Measurements from ENCODE around the gene TMEM134.

TMEM134 gene

DNA sequence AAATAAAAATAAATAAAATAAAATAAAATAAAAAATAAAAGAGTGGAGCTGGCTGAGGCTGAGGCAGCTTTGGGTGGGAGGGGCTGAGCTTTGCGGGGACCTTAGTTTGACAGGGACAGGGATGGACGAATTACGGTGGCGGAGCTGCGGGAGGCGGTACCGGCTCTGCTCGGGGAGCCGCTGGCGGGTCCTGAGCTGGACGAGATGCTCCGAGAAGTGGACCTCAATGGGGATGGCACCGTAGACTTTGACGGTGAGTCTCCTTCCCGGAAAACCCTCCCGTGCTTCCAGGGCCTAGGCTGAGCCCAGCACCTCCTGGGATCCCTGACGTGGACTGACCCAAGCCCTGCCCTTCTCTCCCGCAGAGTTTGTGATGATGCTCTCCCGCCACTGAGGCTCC is 10.8 kb downstream of the TMEM134 start:
- TF ChIP-seq, protein P1, sequence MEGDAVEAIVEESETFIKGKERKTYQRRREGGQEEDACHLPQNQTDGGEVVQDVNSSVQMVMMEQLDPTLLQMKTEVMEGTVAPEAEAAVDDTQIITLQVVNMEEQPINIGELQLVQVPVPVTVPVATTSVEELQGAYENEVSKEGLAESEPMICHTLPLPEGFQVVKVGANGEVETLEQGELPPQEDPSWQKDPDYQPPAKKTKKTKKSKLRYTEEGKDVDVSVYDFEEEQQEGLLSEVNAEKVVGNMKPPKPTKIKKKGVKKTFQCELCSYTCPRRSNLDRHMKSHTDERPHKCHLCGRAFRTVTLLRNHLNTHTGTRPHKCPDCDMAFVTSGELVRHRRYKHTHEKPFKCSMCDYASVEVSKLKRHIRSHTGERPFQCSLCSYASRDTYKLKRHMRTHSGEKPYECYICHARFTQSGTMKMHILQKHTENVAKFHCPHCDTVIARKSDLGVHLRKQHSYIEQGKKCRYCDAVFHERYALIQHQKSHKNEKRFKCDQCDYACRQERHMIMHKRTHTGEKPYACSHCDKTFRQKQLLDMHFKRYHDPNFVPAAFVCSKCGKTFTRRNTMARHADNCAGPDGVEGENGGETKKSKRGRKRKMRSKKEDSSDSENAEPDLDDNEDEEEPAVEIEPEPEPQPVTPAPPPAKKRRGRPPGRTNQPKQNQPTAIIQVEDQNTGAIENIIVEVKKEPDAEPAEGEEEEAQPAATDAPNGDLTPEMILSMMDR (IDR thresholded peaks at IDR 0.05) = no peak

DNA sequence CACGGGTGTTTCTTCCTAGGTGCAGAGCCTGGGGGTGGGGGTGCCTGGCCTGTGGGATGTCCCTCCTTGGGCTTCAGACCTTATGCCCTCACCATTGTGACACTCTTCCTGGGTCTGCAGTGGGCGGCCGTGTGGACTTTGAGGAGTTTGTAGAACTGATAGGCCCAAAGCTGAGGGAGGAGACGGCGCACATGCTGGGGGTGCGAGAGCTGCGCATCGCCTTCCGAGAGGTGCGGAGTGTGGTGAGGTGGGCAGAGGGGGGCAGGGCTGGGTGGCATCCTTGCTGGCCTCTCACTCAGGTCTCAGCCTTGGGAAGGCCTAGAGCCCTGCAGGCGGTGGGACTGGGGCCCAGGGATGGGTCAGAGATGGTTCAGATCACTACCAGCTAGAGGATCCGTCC is 11.6 kb downstream of the TMEM134 start:
- TF ChIP-seq, protein P1 (IDR thresholded peaks at IDR 0.05) = no peak

DNA sequence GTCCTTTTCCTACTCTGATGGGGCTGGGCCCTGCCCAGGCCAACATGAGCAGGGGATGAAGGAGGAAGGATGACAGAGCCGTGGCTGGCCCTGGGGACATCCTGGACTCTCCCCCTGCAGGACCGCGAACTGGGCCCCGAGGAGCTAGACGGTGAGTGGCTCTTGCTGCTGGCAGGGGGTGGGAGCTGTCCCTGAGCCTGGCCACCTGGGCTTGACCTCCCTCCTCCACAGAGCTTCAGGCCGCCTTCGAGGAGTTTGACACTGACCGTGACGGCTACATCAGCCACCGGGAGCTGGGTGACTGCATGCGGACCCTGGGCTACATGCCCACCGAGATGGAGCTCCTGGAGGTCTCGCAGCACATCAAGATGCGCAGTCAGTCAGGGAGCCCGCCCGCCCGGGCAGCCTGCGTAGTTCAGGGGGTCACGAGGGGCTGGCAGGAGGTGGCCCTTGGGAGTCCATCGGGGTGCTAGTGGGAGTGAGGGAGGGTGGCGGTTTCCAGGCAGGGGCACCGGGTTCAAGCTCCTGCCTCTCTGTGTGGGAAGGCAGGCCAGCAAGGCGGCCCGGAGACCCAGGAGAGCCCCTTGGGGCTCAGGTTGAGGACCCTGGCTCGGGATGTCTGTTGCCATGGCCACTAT is 12.9 kb downstream of the TMEM134 start:
- TF ChIP-seq, protein P1 (IDR thresholded peaks at IDR 0.05) = no peak

DNA sequence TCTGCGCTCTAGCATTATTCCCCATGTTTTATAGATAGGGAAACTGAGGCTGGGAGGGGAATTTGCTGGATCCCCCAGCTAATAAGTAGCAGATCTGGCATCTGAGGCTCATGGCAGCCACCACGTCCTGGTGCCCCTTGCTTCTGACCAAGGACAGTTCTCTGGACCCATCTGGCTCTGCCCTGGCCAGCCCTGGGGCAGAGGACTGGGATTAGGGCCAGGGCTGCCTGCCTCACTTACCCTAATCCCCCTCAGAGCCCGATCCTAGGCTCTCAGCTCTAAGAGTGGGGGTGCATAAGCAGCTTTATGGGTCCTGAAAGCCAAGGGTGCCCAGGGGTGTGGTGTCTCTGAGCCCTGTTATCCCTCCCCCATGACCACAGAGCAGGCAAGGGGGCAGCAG is 14.0 kb downstream of the TMEM134 start, which contains the start of gene CABP4:
CABP4 (plus strand) TSS at position 301 of the 400 bp plus-strand sequence; CDS start at position 371, 70 bp downstream.
- TF ChIP-seq, protein P1 (IDR thresholded peaks at IDR 0.05) = no peak

DNA sequence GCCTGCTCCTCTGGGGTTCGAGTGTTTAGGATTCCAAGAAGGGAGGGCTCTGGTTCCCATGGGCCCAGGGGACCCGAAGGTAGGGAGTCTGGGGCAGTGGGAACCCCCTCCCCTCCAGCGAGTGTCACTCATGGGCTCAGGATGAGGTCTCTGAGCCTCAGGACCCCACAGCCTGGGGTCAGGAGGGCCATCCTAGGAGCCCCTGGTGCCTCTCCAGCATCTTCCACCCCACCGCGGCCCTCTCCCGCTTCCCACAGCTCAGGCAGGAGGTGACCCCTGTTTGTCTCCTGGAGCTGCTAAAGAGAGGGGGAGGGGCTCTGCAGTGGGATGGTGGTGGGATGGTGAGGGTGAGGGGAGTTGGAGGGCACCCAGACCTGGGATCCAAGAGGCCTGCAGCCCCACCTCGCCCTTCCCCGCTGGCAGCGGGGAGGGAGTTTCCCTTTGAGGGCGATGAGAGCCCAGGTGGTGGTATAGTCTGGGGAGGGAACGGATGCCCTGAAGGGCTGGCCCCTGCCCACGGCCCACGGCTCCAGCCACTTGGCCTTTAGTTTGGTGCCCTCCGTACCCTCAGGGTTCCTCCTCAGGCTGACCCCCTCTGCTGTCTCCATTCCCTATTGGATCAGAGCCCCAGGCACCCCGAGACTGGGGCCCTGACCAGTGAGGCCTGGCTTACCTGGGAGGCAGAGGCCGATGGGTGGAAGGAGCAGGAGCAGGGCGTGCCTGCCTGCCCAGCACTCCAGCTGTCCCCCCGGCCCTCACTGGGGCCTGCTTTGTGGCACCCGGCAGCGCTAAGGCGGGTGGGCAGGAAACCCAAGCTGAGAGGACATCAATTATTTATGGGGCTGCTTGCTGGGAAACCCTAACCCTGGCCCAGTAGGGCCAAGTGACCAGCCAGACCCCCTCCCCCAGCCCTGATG is 15.0 kb downstream of the TMEM134 start:
- TF ChIP-seq, protein P1 (IDR thresholded peaks at IDR 0.05) = no peak

DNA sequence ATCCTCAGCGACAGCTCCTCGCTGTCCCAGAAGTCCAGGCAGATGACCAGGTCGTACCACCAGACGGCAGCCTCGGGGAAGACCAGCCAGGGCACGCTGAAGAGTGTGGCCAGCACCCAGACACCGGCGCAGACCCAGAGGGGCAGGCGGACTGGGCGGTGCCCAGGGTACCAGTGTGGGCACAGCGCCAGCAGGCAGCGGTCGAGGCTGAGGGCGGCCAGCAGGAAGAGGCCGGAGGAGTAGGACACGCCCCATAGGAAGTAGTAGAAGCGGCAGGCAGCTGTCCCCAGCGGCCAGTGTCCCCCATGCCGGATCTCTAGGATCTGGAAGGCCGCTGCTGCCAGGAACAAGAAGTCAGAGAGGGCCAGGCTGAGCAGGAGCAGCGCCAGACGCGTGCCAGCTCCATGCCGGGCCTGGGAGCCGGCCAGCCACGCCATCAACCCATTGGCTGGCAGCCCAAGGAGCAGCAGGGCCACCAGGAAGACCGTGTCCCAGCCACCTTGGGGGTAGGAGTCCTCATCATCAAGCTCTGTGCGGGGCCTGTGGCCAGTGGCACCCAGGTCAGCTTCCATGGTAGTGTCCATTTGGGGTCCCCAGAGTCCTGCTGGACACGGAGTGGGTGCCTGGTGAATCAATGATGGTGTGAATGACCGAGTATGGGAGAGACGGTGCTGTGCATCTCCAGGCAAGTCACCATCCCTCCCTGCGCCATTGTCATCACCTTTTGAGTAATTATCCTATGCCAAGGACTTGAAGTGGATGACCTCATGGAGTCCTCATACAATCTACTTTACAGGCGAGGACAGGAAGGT is 16.7 kb downstream of the TMEM134 start, which contains the start of gene GPR152:
GPR152 (minus strand) TSS at position 589 of the 812 bp plus-strand sequence; CDS start at position 584, 5 bp downstream.
- TF ChIP-seq, protein P1 (IDR thresholded peaks at IDR 0.05) = no peak

DNA sequence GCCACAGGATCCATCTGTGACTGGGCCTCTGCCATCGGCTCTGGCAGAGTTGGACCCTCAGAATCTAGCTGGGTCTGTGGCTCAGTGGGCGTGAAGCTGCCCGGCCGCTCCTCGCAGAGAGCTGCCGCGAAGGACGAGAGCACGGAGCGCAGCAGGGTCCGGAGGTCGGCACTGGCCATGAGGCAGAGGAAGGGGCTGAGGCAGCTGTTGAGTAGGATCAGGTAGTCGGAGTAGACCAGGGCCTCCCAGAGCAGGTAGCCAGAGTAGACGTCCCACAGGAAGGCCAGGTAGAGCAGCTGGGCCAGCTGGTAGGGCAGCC is 17.4 kb downstream of the TMEM134 start:
- TF ChIP-seq, protein P1 (IDR thresholded peaks at IDR 0.05) = no peak
